Prostate gland (tissue), 2 donors: ENCODE measurements around the gene LGMN. TPM values are rescaled to one million over a fixed set of nuclear protein-coding genes. Genes with fewer than 3 reads are reported as not detected.

Source experiments
- DNase-seq: peaks from one replicate; pipeline ENCODE4 v3.0.0-alpha.2; 2019; ENCODE audit warnings: low spot score
- H3K27ac ChIP-seq, 2 donors: fragments of 200-600 bp; sonication (generic); 2 replicates each; pipeline ENCODE4 v1.5.1; 2017 to 2019
- H3K27me3 ChIP-seq: fragments of 200-600 bp; sonication (generic); replicated peaks from 2 replicates; pipeline ENCODE4 v1.5.1; 2019; ENCODE audit not compliant: insufficient read depth
- H3K36me3 ChIP-seq, 2 donors: fragments of 200-600 bp; sonication (generic); 1 replicate in 1 of 2; 2 replicates in 1 of 2; pipeline versions ENCODE4 v1.5.1 to v1.8.1; 2017 to 2019
- H3K4me1 ChIP-seq: fragments of 200-600 bp; sonication (generic); replicated peaks from 2 replicates; pipeline ENCODE4 v1.5.1; 2019
- H3K4me3 ChIP-seq, 2 donors: fragments of 200-600 bp; sonication (generic); 2 replicates each; pipeline ENCODE4 v1.5.1; 2017 to 2019
- H3K9me3 ChIP-seq: fragments of 200-600 bp; sonication (generic); 2 replicates; pipeline ENCODE4 v1.5.1; 2017
- POLR2A ChIP-seq: fragments of 450-650 bp; IDR thresholded peaks from one replicate; pipeline ENCODE4 v1.6.1; 2016; ENCODE audit warnings: antibody characterized with exemption, mild to moderate bottlenecking
- POLR2AphosphoS5 ChIP-seq: sonication (generic); formaldehyde crosslinking; IDR thresholded peaks from one replicate; pipeline ENCODE4 v1.6.1; 2017; ENCODE audit warnings: antibody characterized with exemption
- WGBS: methylation state at CpG from one replicate; pipeline ENCODE4 v1.1.5; 2018; 5-methylcytosine and 5-hydroxymethylcytosine counted together
- intact Hi-C: fragments of 100-400 bp; cut with DNase I; formaldehyde crosslinking; loops from one replicate; pipeline ENCODE4 v1.14.2; 2022
- total RNA-seq, 2 donors: library from RNA; depleted of rRNA; stranded (reverse); fragments of >200 nt; gene quantifications; one replicate each; pipeline ENCODE4 v1.1.0, GENCODE V29; 2016
- TF ChIP-seq, protein P1 (sequence below), 4 experiments: fragments of 200-600 bp in 2 of 4; fragments of 450-650 bp in 2 of 4; sonication (generic) in 2 of 4; IDR thresholded peaks; 1 replicate in 3 of 4; 2 replicates in 1 of 4; pipeline ENCODE4 v1.5.1; 2016 to 2019; ENCODE audit warnings: antibody characterized with exemption in 4 of 4, mild to moderate bottlenecking in 2 of 4, moderate library complexity in 2 of 4

Gene LGMN
- total RNA-seq, 2 donors from 2014 or later, result 88.3 to 155 TPM

DNA sequence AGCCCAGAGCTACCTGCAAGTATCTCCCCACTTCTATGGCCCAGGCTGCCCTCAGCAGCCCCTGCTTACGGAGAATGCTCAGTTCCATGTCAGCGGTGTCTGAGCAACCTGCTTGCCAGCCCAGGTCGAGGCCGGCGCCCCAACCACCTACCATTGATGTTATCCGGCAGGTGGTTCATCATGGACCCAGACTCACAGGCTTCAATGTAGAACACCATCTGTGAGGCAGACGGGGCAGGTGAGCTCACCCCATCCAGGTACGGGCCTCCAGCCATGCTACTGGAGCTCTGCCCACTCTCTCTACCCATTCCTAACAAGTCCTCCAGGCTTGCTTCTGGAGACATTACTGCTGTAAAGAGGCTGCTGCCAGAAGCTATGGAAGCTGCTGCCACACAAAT, 35.8 kb downstream of the LGMN start:
- TF ChIP-seq POLR2A, result no peak
- TF ChIP-seq, protein P1, sequence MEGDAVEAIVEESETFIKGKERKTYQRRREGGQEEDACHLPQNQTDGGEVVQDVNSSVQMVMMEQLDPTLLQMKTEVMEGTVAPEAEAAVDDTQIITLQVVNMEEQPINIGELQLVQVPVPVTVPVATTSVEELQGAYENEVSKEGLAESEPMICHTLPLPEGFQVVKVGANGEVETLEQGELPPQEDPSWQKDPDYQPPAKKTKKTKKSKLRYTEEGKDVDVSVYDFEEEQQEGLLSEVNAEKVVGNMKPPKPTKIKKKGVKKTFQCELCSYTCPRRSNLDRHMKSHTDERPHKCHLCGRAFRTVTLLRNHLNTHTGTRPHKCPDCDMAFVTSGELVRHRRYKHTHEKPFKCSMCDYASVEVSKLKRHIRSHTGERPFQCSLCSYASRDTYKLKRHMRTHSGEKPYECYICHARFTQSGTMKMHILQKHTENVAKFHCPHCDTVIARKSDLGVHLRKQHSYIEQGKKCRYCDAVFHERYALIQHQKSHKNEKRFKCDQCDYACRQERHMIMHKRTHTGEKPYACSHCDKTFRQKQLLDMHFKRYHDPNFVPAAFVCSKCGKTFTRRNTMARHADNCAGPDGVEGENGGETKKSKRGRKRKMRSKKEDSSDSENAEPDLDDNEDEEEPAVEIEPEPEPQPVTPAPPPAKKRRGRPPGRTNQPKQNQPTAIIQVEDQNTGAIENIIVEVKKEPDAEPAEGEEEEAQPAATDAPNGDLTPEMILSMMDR (IDR thresholded peaks at IDR 0.05), result no peak
- no peak for TF ChIP-seq POLR2AphosphoS5
- no peak for DNase-seq
- Histone ChIP-seq H3K4me1 (no peaks in the 10 kb centered on the region), H3K27ac (no peak overlapping the region), H3K9me3 (no peaks in the 10 kb centered on the region), H3K4me3 (no peak overlapping the region), H3K36me3 (peaks cover 0 to 8% of the 10 kb centered on the region in 2 donors), H3K27me3 (no peaks in the 10 kb centered on the region)
- intact Hi-C loops, result loop anchor here (5.0 kb wide), 1 partner anchor 70 kb away; no protein-coding TSS in a partner anchor
- 97% methylated on average over 8 of the region's 8 CpGs for WGBS

DNA sequence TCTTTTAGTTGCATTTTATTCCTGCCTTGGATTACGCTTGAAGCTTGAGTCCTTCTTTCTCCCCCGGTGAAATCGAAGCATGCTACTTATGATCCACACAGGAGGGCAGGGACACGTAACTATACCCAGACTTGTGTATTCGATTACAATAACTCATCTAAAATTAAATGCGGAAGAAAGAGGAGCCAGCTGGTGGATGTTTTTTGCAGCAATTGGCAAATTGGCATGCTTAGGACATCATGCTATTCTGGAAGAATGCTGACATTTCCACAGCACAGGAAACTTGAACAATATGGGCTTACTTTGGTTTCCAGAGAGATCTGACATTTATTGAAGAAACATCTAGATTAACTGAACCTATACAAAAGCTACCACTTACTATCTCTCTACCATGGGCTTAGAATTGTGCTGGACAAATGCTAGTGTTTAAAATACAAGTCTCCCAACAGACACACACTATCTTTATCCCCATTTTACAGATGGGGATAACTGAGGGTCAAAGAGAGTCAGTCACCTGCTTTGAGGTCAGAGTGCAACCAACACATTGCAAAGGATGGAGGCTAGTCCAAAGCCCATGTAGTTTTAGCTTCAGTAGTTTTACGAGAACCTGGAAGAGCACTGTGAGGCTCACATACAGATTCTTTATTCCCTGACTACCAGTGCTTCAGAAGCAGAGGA, 36.3 kb downstream of the LGMN start:
- TF ChIP-seq, protein P1 (IDR thresholded peaks at IDR 0.05), result no peak
- TF ChIP-seq POLR2A (no peak), POLR2AphosphoS5 (no peak)
- no peak for DNase-seq
- Histone ChIP-seq H3K27me3 (no peaks in the 10 kb centered on the region), H3K27ac (no peak overlapping the region), H3K36me3 (peaks cover 0 to 8% of the 10 kb centered on the region in 2 donors), H3K4me3 (no peak overlapping the region), H3K4me1 (no peaks in the 10 kb centered on the region), H3K9me3 (no peaks in the 10 kb centered on the region)
- 98% methylated on average over 7 of the region's 7 CpGs for WGBS
- intact Hi-C loops, result loop anchor here (5.0 kb wide), 1 partner anchor 70 kb away; no protein-coding TSS in a partner anchor

DNA sequence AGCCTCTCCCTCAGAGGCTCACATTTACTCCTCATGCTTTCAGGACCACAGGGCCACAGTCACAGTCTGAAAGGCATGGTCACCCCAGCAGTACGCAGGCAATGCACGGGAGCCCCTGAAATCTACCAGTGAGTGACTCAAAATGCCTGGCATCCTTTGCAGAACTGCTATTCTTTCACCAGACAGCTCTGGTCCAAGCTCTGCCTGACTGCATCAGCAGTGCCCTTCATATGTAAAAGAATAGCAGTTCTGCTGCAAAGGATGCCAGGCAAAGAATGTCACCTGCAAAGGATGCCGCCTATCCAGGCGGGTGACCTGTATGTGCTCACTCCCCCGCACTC, 38.5 kb downstream of the LGMN start:
- intact Hi-C loops, result loop anchor here (5.0 kb wide), 1 partner anchor 72 kb away; no protein-coding TSS in a partner anchor
- H3K27me3 ChIP-seq, result no peaks in the 10 kb centered on the region
- H3K27ac ChIP-seq, result no peak overlapping the region
- no peaks in the 10 kb centered on the region for H3K4me1 ChIP-seq
- DNase-seq, result no peak
- no peak for TF ChIP-seq POLR2AphosphoS5
- TF ChIP-seq, protein P1 (IDR thresholded peaks at IDR 0.05), result no peak
- H3K9me3 ChIP-seq, result no peaks in the 10 kb centered on the region
- no peak overlapping the region for H3K4me3 ChIP-seq
- peaks cover 0 to 8% of the 10 kb centered on the region in 2 donors for H3K36me3 ChIP-seq
- 100% methylated on average over 3 of the region's 5 CpGs for WGBS

DNA sequence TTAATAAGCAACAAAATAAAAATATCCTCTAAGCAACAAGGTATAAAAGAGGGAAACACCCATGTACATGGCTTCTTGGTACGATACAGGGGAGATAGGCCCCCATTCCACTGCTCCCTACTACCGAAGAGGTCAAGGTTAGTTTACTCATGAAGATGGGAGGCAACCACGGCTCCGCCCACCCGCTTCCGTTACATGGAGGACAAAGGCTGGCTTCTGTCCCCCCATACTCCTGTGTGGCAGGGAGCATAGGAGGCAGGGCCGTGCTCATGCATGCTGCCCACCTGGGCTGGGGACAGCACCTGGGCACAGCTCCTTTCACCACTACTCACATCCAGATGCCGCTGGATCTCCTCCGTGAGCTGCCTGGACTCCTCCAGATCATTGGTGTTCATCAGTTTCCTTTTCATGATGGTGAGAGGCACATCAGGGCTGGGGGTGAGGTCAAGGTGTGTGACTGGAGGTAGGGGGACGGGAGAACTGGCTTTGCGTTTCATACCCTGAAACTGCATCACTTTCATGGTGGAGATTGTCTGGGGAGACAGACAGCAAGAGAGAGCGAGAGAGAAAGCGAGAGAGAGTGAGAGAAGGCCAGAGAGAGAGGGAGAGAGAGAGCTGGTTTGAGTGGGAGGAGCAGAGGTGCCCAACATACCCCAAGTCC, 39.0 kb downstream of the LGMN start:
- 93% methylated on average over 13 of the region's 13 CpGs for WGBS
- no peak for DNase-seq

More for the DNA sequence above, 39.0 kb downstream of the LGMN start:
- no peaks in the 10 kb centered on the region for H3K27me3 ChIP-seq
- intact Hi-C loops, result no loop called here
- no peak overlapping the region for H3K4me3 ChIP-seq
- no peak overlapping the region for H3K27ac ChIP-seq
- H3K36me3 ChIP-seq, result peaks cover 0 to 8% of the 10 kb centered on the region in 2 donors
- H3K4me1 ChIP-seq, result no peaks in the 10 kb centered on the region
- TF ChIP-seq, protein P1 (IDR thresholded peaks at IDR 0.05), result no peak
- TF ChIP-seq POLR2A, result no peak
- no peaks in the 10 kb centered on the region for H3K9me3 ChIP-seq
